B cell (primary cell): ENCODE data around the gene WDR75.
"Not testable (repeated sequence)": the region's sequence is repeated elsewhere in the genome, so short reads cannot be mapped to it uniquely, and the experiment has no call there.

ENCODE experiments used
- CTCF ChIP-seq: fragments of 200-600 bp; IDR thresholded peaks from one replicate; pipeline ENCODE4 v1.8.0; 2022; ENCODE audit warnings: antibody characterized with exemption, mild to moderate bottlenecking
- EZH2 ChIP-seq: IDR thresholded peaks from 2 replicates; pipeline ENCODE4 v1.6.1; 2012; ENCODE audit warnings: borderline replicate concordance, low read depth, mild to moderate bottlenecking, moderate library complexity, low read length; ENCODE audit not compliant: insufficient read depth, poor library complexity, severe bottlenecking

DNA sequence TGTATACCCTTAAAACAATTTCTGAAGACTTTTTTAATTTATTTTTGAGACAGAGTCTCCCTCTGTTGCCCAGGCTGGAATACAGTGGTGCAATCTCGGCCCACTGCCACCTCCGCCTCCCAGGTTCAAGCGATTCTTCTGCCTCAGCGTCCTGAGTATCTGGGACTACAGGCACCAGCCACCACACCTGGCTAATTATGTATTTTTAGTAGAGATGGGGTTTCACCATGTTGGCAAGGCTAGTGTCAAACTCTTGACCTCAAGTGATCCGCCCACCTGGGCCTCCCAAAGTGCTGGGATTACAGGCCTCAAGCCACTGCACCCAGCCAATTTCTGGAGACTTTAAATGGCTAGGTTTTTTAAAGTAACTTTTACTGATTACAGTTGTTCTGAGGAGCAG, 37.0 kb downstream of the WDR75 start:
- TF ChIP-seq CTCF, EZH2: not testable (repeated sequence)
